T-cell (primary cell): ENCODE measurements around the gene C1QTNF3. TPM values are rescaled to one million over a fixed set of nuclear protein-coding genes. Genes with fewer than 3 reads are reported as not detected.

ENCODE experiments used
- ATAC-seq, 4 experiments: fragments of 200-7000 bp in 3 of 4; fragments of 150-1000 bp in 1 of 4; cut with Tn5 transposase; replicated peaks in 1 of 4; 1 replicate in 3 of 4; 2 replicates in 1 of 4; pipeline ENCODE4 v1.10.0; 2021; ENCODE audit warnings: moderate library complexity in 3 of 4, mild to moderate bottlenecking in 2 of 4, moderate number of reproducible peaks in 1 of 4
- CTCF ChIA-PET, 2 donors: fragments of 300-600 bp; sonication (Branson Sonifier 250); formaldehyde crosslinking; loops; one replicate each; lab custom pipeline; 2022; ENCODE audit warnings: antibody characterized with exemption in 2 of 2; lab: Charles Lee
- POLR2A ChIA-PET, 2 donors: fragments of 300-600 bp; sonication (Branson Sonifier 250); formaldehyde crosslinking; loops; one replicate each; lab custom pipeline; 2022; ENCODE audit warnings: antibody characterized with exemption in 2 of 2; lab: Charles Lee
- DNase-seq, 35 experiments: peaks; one replicate each; pipeline versions ENCODE4 v3.0.0 to v3.0.0-alpha.2; 2013 to 2023
- H3K27ac ChIP-seq: one replicate; pipeline ENCODE4 v1.5.1; 2013; ENCODE audit warnings: low read length
- H3K27me3 ChIP-seq, 2 experiments: replicated peaks in 1 of 2; 1 replicate in 1 of 2; 2 replicates in 1 of 2; pipeline versions ENCODE4 v1.6.1 to v1.7.0; 2013; ENCODE audit warnings: low read length in 1 of 2, mixed read lengths in 1 of 2; ENCODE audit not compliant: control insufficient read depth in 2 of 2, insufficient read depth in 2 of 2; ENCODE audit errors: extremely low read depth in 1 of 2
- H3K36me3 ChIP-seq, 2 donors: 1 replicate in 1 of 2; 2 replicates in 1 of 2; pipeline versions ENCODE4 v1.6.1 to v1.7.0; 2013; ENCODE audit warnings: low read length in 1 of 2; ENCODE audit not compliant: control insufficient read depth in 2 of 2, insufficient read depth in 1 of 2; ENCODE audit errors: extremely low read depth in 1 of 2
- H3K4me1 ChIP-seq, 2 experiments: 1 replicate in 1 of 2; 2 replicates in 1 of 2; pipeline versions ENCODE4 v1.6.1 to v1.7.0; 2013; ENCODE audit warnings: low read length in 2 of 2, mixed read lengths in 1 of 2; ENCODE audit not compliant: insufficient read depth in 2 of 2, control insufficient read depth in 1 of 2; ENCODE audit errors: extremely low read depth in 1 of 2
- H3K4me3 ChIP-seq, 2 donors: 1 replicate in 1 of 2; 2 replicates in 1 of 2; pipeline versions ENCODE4 v1.5.1 to v1.7.0; 2013; ENCODE audit warnings: mild to moderate bottlenecking in 2 of 2, low read length in 1 of 2, moderate library complexity in 1 of 2; ENCODE audit not compliant: control insufficient read depth in 1 of 2; ENCODE audit errors: extremely low read depth in 1 of 2
- H3K9me3 ChIP-seq: 2 replicates; pipeline ENCODE4 v1.7.0; 2013
- H3K27ac Mint-ChIP-seq, 2 donors: one replicate each; pipeline ENCODE4 v1.8.0; 2020 to 2021; ENCODE audit warnings: mild to moderate bottlenecking in 2 of 2, mixed read lengths in 2 of 2
- H3K27me3 Mint-ChIP-seq, 2 donors: one replicate each; pipeline ENCODE4 v1.8.0; 2021 to 2022; ENCODE audit warnings: mixed read lengths in 2 of 2
- H3K36me3 Mint-ChIP-seq: one replicate; pipeline ENCODE4 v1.8.0; 2021; ENCODE audit warnings: mixed read lengths
- H3K4me1 Mint-ChIP-seq, 3 donors: one replicate each; pipeline ENCODE4 v1.8.0; 2020 to 2022; ENCODE audit warnings: mixed read lengths in 3 of 3, mild to moderate bottlenecking in 1 of 3
- H3K4me3 Mint-ChIP-seq, 3 donors: one replicate each; pipeline ENCODE4 v1.8.0; 2020 to 2022; ENCODE audit warnings: mild to moderate bottlenecking in 3 of 3, mixed read lengths in 3 of 3, moderate library complexity in 3 of 3
- H3K9me3 Mint-ChIP-seq, 3 donors: one replicate each; pipeline ENCODE4 v1.8.0; 2020 to 2022; ENCODE audit warnings: mixed read lengths in 3 of 3
- WGBS: methylation state at CpG from one replicate; pipeline ENCODE4 v1.1.5; 2013; ENCODE audit warnings: missing lambda C conversion rate; ENCODE audit not compliant: insufficient coverage; 5-methylcytosine and 5-hydroxymethylcytosine counted together
- total RNA-seq, 35 experiments: library from RNA in 6 of 35; stranded (reverse) in 6 of 35; fragments of 120-200 nt in 1 of 35; gene quantifications; one replicate each; pipeline versions ENCODE4 v1.2.1 to v1.2.4 and lab custom pipeline; 2013 to 2026

The C1QTNF3 gene
- total RNA-seq, 5 donors from 2014 or later (not counting 1 experiment from before 2014, with no cell fraction given), result 5.4 to 10.6 (median 5.7) TPM

GRCh38 chr5:34053571-34054399 is 10.8 kb upstream of the C1QTNF3 start:
- Mint-ChIP-seq H3K36me3 (peaks cover 55% of the 10 kb centered on the region), H3K4me3 (no peak overlapping the region), H3K4me1 (no peaks in the 10 kb centered on the region), H3K9me3 (no peaks in the 10 kb centered on the region), H3K27me3 (no peaks in the 10 kb centered on the region), H3K27ac (no peak overlapping the region)
- ATAC-seq (no peak), DNase-seq (no peak)
- Histone ChIP-seq H3K9me3 (no peaks in the 10 kb centered on the region), H3K4me1 (no peaks in the 10 kb centered on the region), H3K4me3 (no peak overlapping the region), H3K27ac (no peak overlapping the region), H3K27me3 (no peaks in the 10 kb centered on the region), H3K36me3 (peaks cover 2 to 8% of the 10 kb centered on the region in 2 donors)
- POLR2A ChIA-PET, result no interaction called here
- CTCF ChIA-PET, result no interaction called here
- WGBS, result 82% methylated on average over 2 of the region's 5 CpGs

- Mint-ChIP-seq H3K9me3 (no peaks in the 10 kb centered on the region), H3K27ac (no peak overlapping the region), H3K4me1 (no peaks in the 10 kb centered on the region), H3K4me3 (no peak overlapping the region), H3K27me3 (no peaks in the 10 kb centered on the region), H3K36me3 (peaks cover 55% of the 10 kb centered on the region)
- WGBS, result 92% methylated on average over 2 of the region's 2 CpGs
- H3K9me3 ChIP-seq, result no peaks in the 10 kb centered on the region
- ChIA-PET POLR2A (no interaction called here), CTCF (interaction anchor here in 1 of 2 donors (0.8 kb wide), 1 partner anchor 31 kb away, joined by 3 read pairs; no protein-coding TSS in a partner anchor)
- H3K36me3 ChIP-seq, result peaks cover 2 to 8% of the 10 kb centered on the region in 2 donors
- no peak overlapping the region for H3K27ac ChIP-seq
- no peaks in the 10 kb centered on the region for H3K27me3 ChIP-seq
- no peak overlapping the region for H3K4me3 ChIP-seq
- H3K4me1 ChIP-seq, result no peaks in the 10 kb centered on the region
- DNase-seq (no peak), ATAC-seq (no peak)
Observed at GRCh38 chr5:34053133-34053532, 10.1 kb upstream of the C1QTNF3 start.

- no peaks in the 10 kb centered on the region for H3K4me1 Mint-ChIP-seq
- no peak for ATAC-seq
- WGBS, result no CpG with 5 or more reads among the region's 4 CpGs
Observed at GRCh38 chr5:34051374-34051980, 8.5 kb upstream of the C1QTNF3 start.

GRCh38 chr5:34047774-34048572 is 5.0 kb upstream of the C1QTNF3 start:
- CTCF ChIA-PET, result interaction anchor here in 1 of 2 donors (0.7 to 1.2 kb wide), 2 partner anchors 51 to 399 kb away, joined by 4 to 5 read pairs; no protein-coding TSS in a partner anchor
- no peak overlapping the region for H3K4me3 Mint-ChIP-seq
- no peak overlapping the region for H3K27ac Mint-ChIP-seq
- DNase-seq (no peak), ATAC-seq (no peak)
- Histone ChIP-seq H3K9me3 (no peaks in the 10 kb centered on the region), H3K27me3 (no peaks in the 10 kb centered on the region), H3K27ac (no peak overlapping the region), H3K4me1 (peaks cover 0 to 8% of the 10 kb centered on the region in 2 experiments), H3K36me3 (peaks cover 2 to 8% of the 10 kb centered on the region in 2 donors), H3K4me3 (no peak overlapping the region)
- H3K36me3 Mint-ChIP-seq, result peaks cover 39% of the 10 kb centered on the region
- H3K9me3 Mint-ChIP-seq, result no peaks in the 10 kb centered on the region
- POLR2A ChIA-PET, result interaction anchor here in 1 of 2 donors (0.6 to 0.7 kb wide), 2 partner anchors 7 to 16 kb away, joined by 3 to 5 read pairs; no protein-coding TSS in a partner anchor
- H3K27me3 Mint-ChIP-seq, result no peaks in the 10 kb centered on the region
- peaks cover 0 to under 1% (median 0%) of the 10 kb centered on the region in 3 donors for H3K4me1 Mint-ChIP-seq

More at GRCh38 chr5:34051374-34051980, 8.5 kb upstream of the C1QTNF3 start:
- Mint-ChIP-seq H3K36me3 (peaks cover 51% of the 10 kb centered on the region), H3K4me3 (no peak overlapping the region), H3K9me3 (no peaks in the 10 kb centered on the region), H3K27me3 (no peaks in the 10 kb centered on the region), H3K27ac (no peak overlapping the region)
- Histone ChIP-seq H3K4me3 (no peak overlapping the region), H3K9me3 (no peaks in the 10 kb centered on the region), H3K27ac (no peak overlapping the region), H3K4me1 (no peaks in the 10 kb centered on the region), H3K27me3 (no peaks in the 10 kb centered on the region), H3K36me3 (peaks cover 2 to 8% of the 10 kb centered on the region in 2 donors)
- DNase-seq, result no peak
- ChIA-PET CTCF (no interaction called here), POLR2A (interaction anchor here in 1 of 2 donors (0.6 kb wide), 1 partner anchor 23 kb away, joined by 3 read pairs; no protein-coding TSS in a partner anchor)

GRCh38 chr5:34047143-34047542 is 4.1 kb upstream of the C1QTNF3 start:
- CTCF ChIA-PET, result no interaction called here
- H3K27ac Mint-ChIP-seq, result no peak overlapping the region

GRCh38 chr5:34045996-34046395 is 3.0 kb upstream of the C1QTNF3 start:
- CTCF ChIA-PET, result no interaction called here
- no peak for DNase-seq
- no peaks in the 10 kb centered on the region for H3K27me3 ChIP-seq
- H3K27me3 Mint-ChIP-seq, result no peaks in the 10 kb centered on the region
- no peak overlapping the region for H3K4me3 Mint-ChIP-seq
- peaks cover 0 to 3% (median 0%) of the 10 kb centered on the region in 3 donors for H3K4me1 Mint-ChIP-seq
- no peak overlapping the region for H3K27ac Mint-ChIP-seq
- peaks cover 2 to 5% of the 10 kb centered on the region in 2 donors for H3K36me3 ChIP-seq
- H3K27ac ChIP-seq, result no peak overlapping the region
- H3K9me3 ChIP-seq, result no peaks in the 10 kb centered on the region
- no peaks in the 10 kb centered on the region for H3K9me3 Mint-ChIP-seq
- H3K4me1 ChIP-seq, result peaks cover 0 to 8% of the 10 kb centered on the region in 2 experiments
- no peak overlapping the region for H3K4me3 ChIP-seq
- no peak for ATAC-seq
- peaks cover 29% of the 10 kb centered on the region for H3K36me3 Mint-ChIP-seq
- POLR2A ChIA-PET, result no interaction called here

More at GRCh38 chr5:34047143-34047542, 4.1 kb upstream of the C1QTNF3 start:
- DNase-seq, result no peak
- ATAC-seq, result no peak
- Histone ChIP-seq H3K9me3 (no peaks in the 10 kb centered on the region), H3K27me3 (no peaks in the 10 kb centered on the region), H3K36me3 (peaks cover 2 to 8% of the 10 kb centered on the region in 2 donors), H3K27ac (no peak overlapping the region), H3K4me1 (peaks cover 0 to 8% of the 10 kb centered on the region in 2 experiments), H3K4me3 (no peak overlapping the region)
- peaks cover 0 to 3% (median 0%) of the 10 kb centered on the region in 3 donors for H3K4me1 Mint-ChIP-seq
- H3K36me3 Mint-ChIP-seq, result peaks cover 35% of the 10 kb centered on the region
- no peaks in the 10 kb centered on the region for H3K9me3 Mint-ChIP-seq
- no peak overlapping the region for H3K4me3 Mint-ChIP-seq
- no peaks in the 10 kb centered on the region for H3K27me3 Mint-ChIP-seq
- 80% methylated on average over 4 of the region's 4 CpGs for WGBS
- POLR2A ChIA-PET, result no interaction called here
